Pancreas (tissue), 10 donors: ENCODE results near the gene MGAT3. TPM values are rescaled to one million over a fixed set of nuclear protein-coding genes. Genes with fewer than 3 reads are reported as not detected.
A peak's percentile ranks its signal among the peaks of the same experiment; 100 is the strongest.

Experiments
- ATAC-seq, 4 donors: fragments of 200-7000 bp; cut with Tn5 transposase; one replicate each; pipeline versions ENCODE4 v1.8.0 to v1.9.1; 2020; ENCODE audit warnings: mild to moderate bottlenecking in 4 of 4, moderate library complexity in 4 of 4
- DNase-seq, 6 donors: peaks; one replicate each; pipeline ENCODE4 v3.0.0-alpha.2; 2020
- FAIRE-seq: peaks from 2 replicates; lab custom pipeline; 2012; peaks lifted over from hg19 to GRCh38; lab: Jason Lieb, UNC
- H3K27ac ChIP-seq, 4 donors: fragments of 200-600 bp; sonication (generic); 1 replicate in 3 of 4; 2 replicates in 1 of 4; pipeline versions ENCODE4 v1.5.0 to v1.8.0; 2020
- H3K27me3 ChIP-seq, 4 donors: fragments of 200-600 bp; one replicate each; pipeline ENCODE4 v1.8.0; 2021
- H3K36me3 ChIP-seq, 3 donors: fragments of 200-600 bp; sonication (generic) in 1 of 3; one replicate each; pipeline versions ENCODE4 v1.5.0 to v1.8.0; 2020 to 2021
- H3K4me1 ChIP-seq, 3 donors: fragments of 200-600 bp; one replicate each; pipeline ENCODE4 v1.8.0; 2021
- H3K4me3 ChIP-seq, 4 donors: fragments of 200-600 bp; sonication (generic) in 2 of 4; one replicate each; pipeline versions ENCODE4 v1.5.0 to v1.8.0; 2020 to 2021
- H3K9me3 ChIP-seq, 4 donors: fragments of 200-600 bp; one replicate each; pipeline ENCODE4 v1.8.0; 2021
- WGBS, 2 donors: extraction: QIAGEN DNeasy Blood & Tissue Kit; methylation state at CpG; one replicate each; pipeline ENCODE4 v1.1.7; 2013; 5-methylcytosine and 5-hydroxymethylcytosine counted together
- intact Hi-C, 3 donors: fragments of 100-400 bp; cut with DNase I; formaldehyde crosslinking; loops; one replicate each; pipeline versions ENCODE4 v1.11.1 to v1.14.2; 2022
- polyA plus RNA-seq, 2 donors: library from polyadenylated mRNA; stranded (reverse); fragments of 200-250 nt; gene quantifications; one replicate each; pipeline ENCODE4 v1.2.3, GENCODE V29; 2013
- total RNA-seq, 6 donors: library from RNA; stranded (reverse); fragmentation: NEBNext Ultra II Directional in 4 of 6; extraction: Animal tissue kit (Norgen Biotek cat#: 25700) in 4 of 6; gene quantifications; one replicate each; pipeline versions ENCODE4 v1.2.1 to v1.2.4, GENCODE V29; 2021 to 2023
- TF ChIP-seq, protein P1 (sequence below), 4 donors: fragments of 200-600 bp; sonication (generic) in 3 of 4; IDR thresholded peaks; one replicate each; pipeline versions ENCODE4 v1.5.0 to v1.8.0; 2021; ENCODE audit warnings: antibody characterized with exemption in 4 of 4
- donor health status: healthy with polysubstance abuse.
- donor health status: DM: no; HTN: no; CAD: no; lungs with moderate emphysema.
- donor health status: DM: no; HTN: no; CAD: no.
- donor health status: control.
- donor health status: control.
- donor health status: Bipolar disorder and iron deficiency.
- donor health status: DM: yes; HTN: yes; CAD: no.
- donor health status: DM: no; HTN: no; CAD: no.
- donor health status: DM: no; HTN: no; CAD: no.
- donor health status: DM: yes; HTN: yes; CAD: no.

Gene MGAT3, protein sequence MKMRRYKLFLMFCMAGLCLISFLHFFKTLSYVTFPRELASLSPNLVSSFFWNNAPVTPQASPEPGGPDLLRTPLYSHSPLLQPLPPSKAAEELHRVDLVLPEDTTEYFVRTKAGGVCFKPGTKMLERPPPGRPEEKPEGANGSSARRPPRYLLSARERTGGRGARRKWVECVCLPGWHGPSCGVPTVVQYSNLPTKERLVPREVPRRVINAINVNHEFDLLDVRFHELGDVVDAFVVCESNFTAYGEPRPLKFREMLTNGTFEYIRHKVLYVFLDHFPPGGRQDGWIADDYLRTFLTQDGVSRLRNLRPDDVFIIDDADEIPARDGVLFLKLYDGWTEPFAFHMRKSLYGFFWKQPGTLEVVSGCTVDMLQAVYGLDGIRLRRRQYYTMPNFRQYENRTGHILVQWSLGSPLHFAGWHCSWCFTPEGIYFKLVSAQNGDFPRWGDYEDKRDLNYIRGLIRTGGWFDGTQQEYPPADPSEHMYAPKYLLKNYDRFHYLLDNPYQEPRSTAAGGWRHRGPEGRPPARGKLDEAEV
- total RNA-seq: 1 to 10 TPM; 1.6 to 4.2 (median 2.5) TPM
- polyA plus RNA-seq: 1 to 10 TPM; 1.5 to 1.9 TPM

- FAIRE-seq: no peak
- Histone ChIP-seq H3K36me3 (no peaks in the 10 kb centered on the region), H3K4me3 (peak within 1 kb of the TSS in 2 of 4 donors; percentile 25 to 37), H3K27ac (no peak within 1 kb of the TSS), H3K9me3 (no peaks in the 10 kb centered on the region), H3K27me3 (no peaks in the 10 kb centered on the region), H3K4me1 (no peaks in the 10 kb centered on the region)
- no peak for DNase-seq
- 23 to 47% methylated on average over 36 to 80 of the region's 80 CpGs for WGBS, 2 donors
- intact Hi-C loops: no loop called here
- ATAC-seq: peak in 2 of 4 donors; percentile 25
- TF ChIP-seq, protein P1, sequence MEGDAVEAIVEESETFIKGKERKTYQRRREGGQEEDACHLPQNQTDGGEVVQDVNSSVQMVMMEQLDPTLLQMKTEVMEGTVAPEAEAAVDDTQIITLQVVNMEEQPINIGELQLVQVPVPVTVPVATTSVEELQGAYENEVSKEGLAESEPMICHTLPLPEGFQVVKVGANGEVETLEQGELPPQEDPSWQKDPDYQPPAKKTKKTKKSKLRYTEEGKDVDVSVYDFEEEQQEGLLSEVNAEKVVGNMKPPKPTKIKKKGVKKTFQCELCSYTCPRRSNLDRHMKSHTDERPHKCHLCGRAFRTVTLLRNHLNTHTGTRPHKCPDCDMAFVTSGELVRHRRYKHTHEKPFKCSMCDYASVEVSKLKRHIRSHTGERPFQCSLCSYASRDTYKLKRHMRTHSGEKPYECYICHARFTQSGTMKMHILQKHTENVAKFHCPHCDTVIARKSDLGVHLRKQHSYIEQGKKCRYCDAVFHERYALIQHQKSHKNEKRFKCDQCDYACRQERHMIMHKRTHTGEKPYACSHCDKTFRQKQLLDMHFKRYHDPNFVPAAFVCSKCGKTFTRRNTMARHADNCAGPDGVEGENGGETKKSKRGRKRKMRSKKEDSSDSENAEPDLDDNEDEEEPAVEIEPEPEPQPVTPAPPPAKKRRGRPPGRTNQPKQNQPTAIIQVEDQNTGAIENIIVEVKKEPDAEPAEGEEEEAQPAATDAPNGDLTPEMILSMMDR (IDR thresholded peaks at IDR 0.05): no peak
Observed at GRCh38 chr22:39456522-39457197, at the start of gene MGAT3. MGAT3 (plus strand) TSS chr22:39457012; CDS start chr22:39487348, 30,336 bp downstream.

GRCh38 chr22:39408173-39408572 lies 48.6 kb upstream of the MGAT3 start:
- intact Hi-C loops: no loop called here
- FAIRE-seq: no peak
- peak in 1 of 4 donors; percentile 47 for ATAC-seq
- TF ChIP-seq, protein P1 (IDR thresholded peaks at IDR 0.05): no peak
- Histone ChIP-seq H3K4me1 (no peaks in the 10 kb centered on the region), H3K9me3 (no peaks in the 10 kb centered on the region), H3K36me3 (no peaks in the 10 kb centered on the region), H3K27me3 (no peaks in the 10 kb centered on the region), H3K4me3 (no peak overlapping the region), H3K27ac (no peak overlapping the region)
- DNase-seq: no peak
- 82 to 83% methylated on average over 11 of the region's 11 CpGs for WGBS, 2 donors

- DNase-seq (no peak), FAIRE-seq (no peak), ATAC-seq (no peak)
- WGBS, 2 donors: 80 to 88% methylated on average over 1 of the region's 1 CpG
- Histone ChIP-seq H3K36me3 (no peaks in the 10 kb centered on the region), H3K4me1 (no peaks in the 10 kb centered on the region), H3K4me3 (no peak overlapping the region), H3K27me3 (no peaks in the 10 kb centered on the region), H3K9me3 (no peaks in the 10 kb centered on the region), H3K27ac (no peak overlapping the region)
- TF ChIP-seq, protein P1 (IDR thresholded peaks at IDR 0.05): no peak
- intact Hi-C loops: no loop called here
Observed at GRCh38 chr22:39408807-39409206, 48.0 kb upstream of the MGAT3 start.

DNA sequence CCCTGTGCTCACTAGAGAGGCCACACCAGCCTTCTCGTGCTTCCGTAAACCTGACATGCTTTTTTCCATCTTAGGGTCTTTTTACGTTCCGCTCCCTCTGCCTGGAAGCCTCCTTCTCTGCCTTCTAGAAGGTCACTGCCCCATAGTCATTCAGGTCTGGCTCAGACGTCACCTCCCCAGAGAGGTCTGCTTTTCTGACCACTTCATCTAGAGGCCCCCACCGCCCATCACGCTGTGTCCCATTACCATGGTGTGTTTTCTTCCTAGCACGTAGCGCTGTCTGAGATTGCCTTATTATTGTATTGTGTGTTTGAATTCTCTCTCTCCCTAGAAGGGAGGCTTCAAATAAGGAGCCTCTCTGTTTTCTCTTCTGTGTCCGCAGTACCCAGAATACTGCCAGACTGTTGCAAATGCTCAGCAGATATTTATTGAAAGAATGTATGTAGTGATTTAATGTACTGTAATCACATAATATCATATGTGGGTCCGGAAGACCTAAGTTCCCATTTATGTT lies 47.2 kb upstream of the MGAT3 start:
- ATAC-seq (no peak), FAIRE-seq (no peak), DNase-seq (peak in 1 of 6 donors; percentile 11)
- Histone ChIP-seq H3K9me3 (no peaks in the 10 kb centered on the region), H3K27me3 (no peaks in the 10 kb centered on the region), H3K4me3 (no peak overlapping the region), H3K36me3 (no peaks in the 10 kb centered on the region), H3K27ac (no peak overlapping the region), H3K4me1 (no peaks in the 10 kb centered on the region)
- intact Hi-C loops: no loop called here
- 94 to 95% methylated on average over 11 of the region's 11 CpGs for WGBS, 2 donors
- TF ChIP-seq, protein P1 (IDR thresholded peaks at IDR 0.05): no peak
